HG02571 (cell line): ENCODE results near the gene LRRC4C.

Experiments
- ATAC-seq: cut with Tn5 transposase; IDR thresholded peaks from one replicate; pipeline ENCODE4 v1.9.1; 2021; ENCODE audit warnings: mild to moderate bottlenecking, moderate library complexity; ENCODE audit not compliant: unreplicated experiment

Gene LRRC4C

GRCh38 chr11:41459465-41460401 is at the start of gene LRRC4C:
TSS of gene LRRC4C (minus strand) at chr11:41459652.
- ATAC-seq, result no peak

- no peak for ATAC-seq
These were observed 48.7 kb upstream of the LRRC4C start for GRCh38 chr11:41508121-41508520.

GRCh38 chr11:41499429-41499828 is 40.0 kb upstream of the LRRC4C start:
- no peak for ATAC-seq

GRCh38 chr11:41498726-41499125 is 39.3 kb upstream of the LRRC4C start:
- ATAC-seq, result no peak

GRCh38 chr11:41497974-41498373 is 38.5 kb upstream of the LRRC4C start:
- ATAC-seq, result no peak

GRCh38 chr11:41494716-41495115 is 35.3 kb upstream of the LRRC4C start:
- no peak for ATAC-seq

GRCh38 chr11:41486424-41486823 is 27.0 kb upstream of the LRRC4C start:
- ATAC-seq, result no peak

- ATAC-seq, result no peak
These were observed 24.5 kb upstream of the LRRC4C start for GRCh38 chr11:41483956-41484355.

GRCh38 chr11:41479179-41479578 is 19.7 kb upstream of the LRRC4C start:
- ATAC-seq, result no peak

- no peak for ATAC-seq
These were observed 1.7 kb upstream of the LRRC4C start for GRCh38 chr11:41461057-41461681.

GRCh38 chr11:41458641-41459040 is 811 bp downstream of the LRRC4C start:
- no peak for ATAC-seq

GRCh38 chr11:41458154-41458553 is 1.3 kb downstream of the LRRC4C start:
- ATAC-seq, result no peak

GRCh38 chr11:41457216-41458014 is 2.0 kb downstream of the LRRC4C start:
- ATAC-seq, result no peak

- ATAC-seq, result no peak
These were observed 3.2 kb downstream of the LRRC4C start for GRCh38 chr11:41456269-41456668.

- ATAC-seq, result no peak
These were observed 8.4 kb downstream of the LRRC4C start for GRCh38 chr11:41451011-41451410.

GRCh38 chr11:41449483-41450050 is 9.9 kb downstream of the LRRC4C start:
- no peak for ATAC-seq

GRCh38 chr11:41446566-41446965 is 12.9 kb downstream of the LRRC4C start:
- no peak for ATAC-seq

- no peak for ATAC-seq
These were observed 13.3 kb downstream of the LRRC4C start for GRCh38 chr11:41446107-41446506.

- no peak for ATAC-seq
These were observed 22.4 kb downstream of the LRRC4C start for GRCh38 chr11:41437006-41437490.

GRCh38 chr11:41435531-41435930 is 23.9 kb downstream of the LRRC4C start:
- ATAC-seq, result no peak

- no peak for ATAC-seq
These were observed 27.7 kb downstream of the LRRC4C start for GRCh38 chr11:41431784-41432183.
